CD14-positive monocyte (primary cell): Measurements from ENCODE around the gene SEPTIN2. TPM values are rescaled to one million over a fixed set of nuclear protein-coding genes. Genes with fewer than 3 reads are reported as not detected.

Experiments used
- DNase-seq, 3 donors: peaks; one replicate each; pipeline ENCODE4 v3.0.0-alpha.2; 2011 to 2022
- H2AFZ ChIP-seq: 2 replicates; pipeline ENCODE4 v1.6.0; 2012; ENCODE audit warnings: mild to moderate bottlenecking, low read depth, low read length, inconsistent platforms; ENCODE audit not compliant: insufficient read depth, poor library complexity, severe bottlenecking
- H3K27ac ChIP-seq, 2 donors: 1 replicate in 1 of 2; 2 replicates in 1 of 2; pipeline ENCODE4 v1.5.1; 2012 to 2013; ENCODE audit warnings: low read length in 2 of 2, control low read depth in 1 of 2, inconsistent platforms in 1 of 2, low read depth in 1 of 2, mild to moderate bottlenecking in 1 of 2
- H3K27me3 ChIP-seq, 2 donors: one replicate each; pipeline versions ENCODE4 v1.6.0 to v1.6.1; 2011 to 2013; ENCODE audit warnings: low read length in 2 of 2; ENCODE audit not compliant: control insufficient read depth in 2 of 2, insufficient read depth in 2 of 2
- H3K36me3 ChIP-seq, 2 donors: replicated peaks in 1 of 2; 1 replicate in 1 of 2; 2 replicates in 1 of 2; pipeline versions ENCODE4 v1.5.1 to v1.6.1; 2012 to 2013; ENCODE audit warnings: low read length in 2 of 2, control low read depth in 1 of 2, inconsistent platforms in 1 of 2, mild to moderate bottlenecking in 1 of 2; ENCODE audit not compliant: insufficient read depth in 2 of 2, control insufficient read depth in 1 of 2
- H3K4me1 ChIP-seq, 2 donors: 1 replicate in 1 of 2; 2 replicates in 1 of 2; pipeline versions ENCODE4 v1.5.1 to v1.6.1; 2012 to 2013; ENCODE audit warnings: low read length in 2 of 2, control low read depth in 1 of 2, inconsistent platforms in 1 of 2, mild to moderate bottlenecking in 1 of 2, moderate library complexity in 1 of 2; ENCODE audit not compliant: insufficient read depth in 2 of 2, control insufficient read depth in 1 of 2
- H3K4me2 ChIP-seq: replicated peaks from 2 replicates; pipeline ENCODE3; 2012; ENCODE audit warnings: low read length, moderate library complexity, mild to moderate bottlenecking; ENCODE audit not compliant: poor library complexity, severe bottlenecking; ENCODE audit errors: extremely low read depth
- H3K4me3 ChIP-seq, 3 experiments: fragments of 200-600 bp in 1 of 3; sonication (generic) in 1 of 3; replicated peaks in 1 of 3; 1 replicate in 2 of 3; 2 replicates in 1 of 3; pipeline ENCODE4 v1.5.1; 2011 to 2013; ENCODE audit warnings: low read length in 3 of 3, mild to moderate bottlenecking in 3 of 3, control low read depth in 2 of 3, low read depth in 2 of 3, inconsistent platforms in 1 of 3, moderate library complexity in 1 of 3
- H3K79me2 ChIP-seq: 2 replicates; pipeline ENCODE4 v1.6.0; 2012; ENCODE audit warnings: mild to moderate bottlenecking, control low read depth, inconsistent platforms, low read length, moderate library complexity; ENCODE audit not compliant: insufficient read depth
- H3K9ac ChIP-seq: 2 replicates; pipeline ENCODE4 v1.6.0; 2017; ENCODE audit warnings: low read length, mild to moderate bottlenecking; ENCODE audit not compliant: insufficient read depth, poor library complexity, severe bottlenecking
- H3K9me3 ChIP-seq, 2 donors: replicated peaks in 1 of 2; 1 replicate in 1 of 2; 2 replicates in 1 of 2; pipeline versions ENCODE4 v1.5.1 to v1.6.1; 2012 to 2013; ENCODE audit warnings: low read length in 2 of 2, control low read depth in 1 of 2; ENCODE audit not compliant: control insufficient read depth in 1 of 2, insufficient read depth in 1 of 2
- H4K20me1 ChIP-seq: 2 replicates; pipeline ENCODE4 v1.6.0; 2012; ENCODE audit warnings: mild to moderate bottlenecking, low read length, control low read depth, moderate library complexity; ENCODE audit not compliant: insufficient read depth
- H3K27ac Mint-ChIP-seq, 7 donors: one replicate each; pipeline ENCODE4 v1.8.0; 2020; ENCODE audit warnings: mild to moderate bottlenecking in 7 of 7, mixed read lengths in 7 of 7, moderate library complexity in 6 of 7, inconsistent platforms in 2 of 7
- H3K27me3 Mint-ChIP-seq, 3 donors: one replicate each; pipeline ENCODE4 v1.8.0; 2021 to 2022; ENCODE audit warnings: low read depth in 3 of 3, mild to moderate bottlenecking in 3 of 3, mixed read lengths in 3 of 3, moderate library complexity in 3 of 3, inconsistent platforms in 1 of 3
- H3K36me3 Mint-ChIP-seq, 2 donors: one replicate each; pipeline ENCODE4 v1.8.0; 2020; ENCODE audit warnings: mixed read lengths in 2 of 2, inconsistent platforms in 1 of 2, mild to moderate bottlenecking in 1 of 2
- H3K4me1 Mint-ChIP-seq: one replicate; pipeline ENCODE4 v1.8.0; 2020; ENCODE audit warnings: mild to moderate bottlenecking, mixed read lengths
- H3K4me3 Mint-ChIP-seq, 2 donors: one replicate each; pipeline ENCODE4 v1.8.0; 2020; ENCODE audit warnings: mild to moderate bottlenecking in 2 of 2, mixed read lengths in 2 of 2, moderate library complexity in 1 of 2
- H3K9me3 Mint-ChIP-seq, 7 donors: one replicate each; pipeline ENCODE4 v1.8.0; 2020 to 2022; ENCODE audit warnings: mixed read lengths in 7 of 7, mild to moderate bottlenecking in 6 of 7, moderate library complexity in 6 of 7, inconsistent platforms in 2 of 7
- WGBS: methylation state at CpG from one replicate; pipeline ENCODE4 v1.1.5; 2013; ENCODE audit warnings: missing lambda C conversion rate; ENCODE audit not compliant: insufficient coverage; 5-methylcytosine and 5-hydroxymethylcytosine counted together
- intact Hi-C, 2 donors: fragments of 100-400 bp; cut with micrococcal nuclease; formaldehyde crosslinking; loops; one replicate each; pipeline versions ENCODE4 v1.15.0 to v1.15.1; 2023
- polyA plus RNA-seq, 3 donors: library from polyadenylated mRNA; depleted of rRNA in 1 of 3; unstranded in 2 of 3; stranded (reverse) in 1 of 3; fragments of 300-500 nt in 2 of 3; fragments of >200 nt in 1 of 3; fragmentation: Illumina TruSeq in 2 of 3; gene quantifications; 1 replicate in 2 of 3; 2 replicates in 1 of 3; pipeline ENCODE4 v1.2.3, GENCODE V29; 2012 to 2021
- TF ChIP-seq, protein P1 (sequence below): fragments of 200-600 bp; IDR thresholded peaks from one replicate; pipeline ENCODE4 v1.8.0; 2022; ENCODE audit warnings: antibody characterized with exemption, mild to moderate bottlenecking

The SEPTIN2 gene
- polyA plus RNA-seq, 3 donors, result 195 to 207 (median 203) TPM

DNA sequence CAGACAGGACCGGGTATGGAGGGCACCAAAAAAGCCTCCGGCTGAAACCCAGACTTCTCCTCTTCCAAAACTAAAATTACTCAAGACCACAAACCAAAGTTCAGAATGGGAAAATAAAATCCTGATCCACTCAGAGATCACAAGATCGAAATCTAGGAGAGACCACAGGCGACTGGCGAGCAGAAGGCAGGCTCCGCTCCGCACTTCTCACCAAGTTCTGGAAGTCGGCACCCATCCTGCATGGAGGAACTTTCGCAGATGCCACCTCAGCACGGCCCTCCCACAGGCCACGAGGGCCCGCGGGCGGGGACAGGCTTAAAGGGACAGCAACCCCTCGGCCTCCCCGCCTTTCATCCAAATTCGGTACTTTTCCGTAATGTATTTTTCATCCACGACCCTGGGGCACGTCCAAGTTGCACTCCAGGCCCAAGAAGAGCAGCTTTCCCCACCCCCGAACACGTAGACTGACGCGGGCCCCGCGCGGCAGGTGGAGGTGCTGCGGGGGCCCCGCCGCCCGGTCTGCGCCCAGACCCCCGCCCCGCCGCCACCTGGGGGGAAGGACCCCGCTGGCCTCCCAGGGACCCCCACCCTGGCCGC, 43.9 kb upstream of the SEPTIN2 start:
- peak overlapping the region; percentile 64 for H2AFZ ChIP-seq

More for the DNA sequence above, 43.9 kb upstream of the SEPTIN2 start:
- H4K20me1 ChIP-seq, result peaks cover 91% of the 10 kb centered on the region
- whole genome bisulfite sequencing, result under 1% methylated on average over 31 of the region's 37 CpGs
- DNase-seq, result peak; percentile 48 to 56 (median 49)
- no peaks in the 10 kb centered on the region for H3K27me3 ChIP-seq
- Mint-ChIP-seq H3K9me3 (peaks cover 0 to 3% (median 0%) of the 10 kb centered on the region in 7 donors), H3K27me3 (peaks cover 1 to 3% (median 2%) of the 10 kb centered on the region in 3 donors), H3K36me3 (peaks cover 16 to 28% of the 10 kb centered on the region in 2 donors), H3K4me3 (peak overlapping the region; percentile 97 to 98), H3K4me1 (peaks cover 48% of the 10 kb centered on the region), H3K27ac (peak overlapping the region; percentile 88 to 96 (median 94))
- no peaks in the 10 kb centered on the region for H3K9me3 ChIP-seq
- H3K27ac ChIP-seq, result peak overlapping the region; percentile 29 to 78
- H3K79me2 ChIP-seq, result peaks cover 81% of the 10 kb centered on the region
- peak overlapping the region; percentile 93 for H3K4me2 ChIP-seq
- peak overlapping the region; percentile 84 for H3K9ac ChIP-seq
- TF ChIP-seq, protein P1, sequence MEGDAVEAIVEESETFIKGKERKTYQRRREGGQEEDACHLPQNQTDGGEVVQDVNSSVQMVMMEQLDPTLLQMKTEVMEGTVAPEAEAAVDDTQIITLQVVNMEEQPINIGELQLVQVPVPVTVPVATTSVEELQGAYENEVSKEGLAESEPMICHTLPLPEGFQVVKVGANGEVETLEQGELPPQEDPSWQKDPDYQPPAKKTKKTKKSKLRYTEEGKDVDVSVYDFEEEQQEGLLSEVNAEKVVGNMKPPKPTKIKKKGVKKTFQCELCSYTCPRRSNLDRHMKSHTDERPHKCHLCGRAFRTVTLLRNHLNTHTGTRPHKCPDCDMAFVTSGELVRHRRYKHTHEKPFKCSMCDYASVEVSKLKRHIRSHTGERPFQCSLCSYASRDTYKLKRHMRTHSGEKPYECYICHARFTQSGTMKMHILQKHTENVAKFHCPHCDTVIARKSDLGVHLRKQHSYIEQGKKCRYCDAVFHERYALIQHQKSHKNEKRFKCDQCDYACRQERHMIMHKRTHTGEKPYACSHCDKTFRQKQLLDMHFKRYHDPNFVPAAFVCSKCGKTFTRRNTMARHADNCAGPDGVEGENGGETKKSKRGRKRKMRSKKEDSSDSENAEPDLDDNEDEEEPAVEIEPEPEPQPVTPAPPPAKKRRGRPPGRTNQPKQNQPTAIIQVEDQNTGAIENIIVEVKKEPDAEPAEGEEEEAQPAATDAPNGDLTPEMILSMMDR, result no peak
- peaks cover 19 to 25% of the 10 kb centered on the region in 2 donors for H3K36me3 ChIP-seq
- peak overlapping the region; percentile 76 to 88 (median 77) for H3K4me3 ChIP-seq
- intact Hi-C loops, result loop anchor here (5.0 to 10.0 kb wide), 2 partner anchors 40 to 83 kb away; partner anchors contain the start of gene FARP2 (in 1 of the 2)
- H3K4me1 ChIP-seq, result peaks cover 18 to 29% of the 10 kb centered on the region in 2 donors
